B cell (primary cell): ENCODE data around the gene BTBD18. TPM values are rescaled to one million over a fixed set of nuclear protein-coding genes. Genes with fewer than 3 reads are reported as not detected.
A peak's percentile ranks its signal among the peaks of the same experiment; 100 is the strongest.

ENCODE experiments used
- ATAC-seq: fragments of 200-7000 bp; cut with Tn5 transposase; one replicate; pipeline ENCODE4 v1.10.0; 2021; ENCODE audit warnings: low read depth, mild to moderate bottlenecking, moderate number of reproducible peaks, moderate library complexity
- CTCF ChIA-PET: fragments of 350-600 bp; sonication (Branson Sonifier 250); formaldehyde crosslinking; loops from one replicate; lab custom pipeline; 2021; ENCODE audit warnings: antibody characterized with exemption, inconsistent platforms; lab: Charles Lee
- POLR2A ChIA-PET: fragments of 350-600 bp; sonication (Branson Sonifier 250); formaldehyde crosslinking; loops from one replicate; lab custom pipeline; 2021; ENCODE audit warnings: antibody characterized with exemption; lab: Charles Lee
- DNase-seq: peaks from one replicate; pipeline ENCODE4 v3.0.0; 2013
- H2AFZ ChIP-seq: 2 replicates; pipeline ENCODE4 v1.6.1; 2012; ENCODE audit warnings: mild to moderate bottlenecking, low read depth, low read length; ENCODE audit not compliant: insufficient read depth, poor library complexity, severe bottlenecking
- H3K27ac ChIP-seq, 2 donors: 1 replicate in 1 of 2; 2 replicates in 1 of 2; pipeline ENCODE4 v1.5.1; 2012 to 2013; ENCODE audit warnings: low read length in 2 of 2, mild to moderate bottlenecking in 2 of 2, moderate library complexity in 1 of 2
- H3K27me3 ChIP-seq, 4 experiments: fragments of 200-600 bp in 1 of 4; sonication (generic) in 1 of 4; replicated peaks in 1 of 4; 1 replicate in 2 of 4; 2 replicates in 2 of 4; pipeline versions ENCODE4 v1.6.1 to v1.7.0; 2013 to 2016; ENCODE audit warnings: low read length in 3 of 4, mild to moderate bottlenecking in 2 of 4, mixed read lengths in 1 of 4, moderate library complexity in 1 of 4; ENCODE audit not compliant: insufficient read depth in 4 of 4, control insufficient read depth in 3 of 4; ENCODE audit errors: control extremely low read depth in 1 of 4
- H3K36me3 ChIP-seq, 2 experiments: replicated peaks in 1 of 2; 1 replicate in 1 of 2; 2 replicates in 1 of 2; pipeline versions ENCODE4 v1.6.1 to v1.7.1; 2013; ENCODE audit warnings: low read length in 1 of 2; ENCODE audit not compliant: insufficient read depth in 2 of 2, control insufficient read depth in 1 of 2; ENCODE audit errors: control extremely low read depth in 1 of 2, extremely low read depth in 1 of 2
- H3K4me1 ChIP-seq, 2 donors: fragments of 200-600 bp in 1 of 2; sonication (generic) in 1 of 2; 1 replicate in 1 of 2; 2 replicates in 1 of 2; pipeline versions ENCODE4 v1.5.1 to v1.6.1; 2013 to 2017; ENCODE audit warnings: low read length in 2 of 2; ENCODE audit not compliant: control insufficient read depth in 2 of 2, insufficient read depth in 2 of 2
- H3K4me2 ChIP-seq: replicated peaks from 2 replicates; pipeline ENCODE3; 2012; ENCODE audit warnings: mild to moderate bottlenecking, low read depth, low read length; ENCODE audit not compliant: poor library complexity, severe bottlenecking
- H3K4me3 ChIP-seq, 5 experiments: fragments of 200-600 bp in 1 of 5; sonication (generic) in 1 of 5; 1 replicate in 3 of 5; 2 replicates in 2 of 5; pipeline versions ENCODE4 v1.5.1 to v1.7.0; 2011 to 2016; ENCODE audit warnings: low read length in 4 of 5, mild to moderate bottlenecking in 4 of 5, low read depth in 2 of 5, control low read depth in 1 of 5, moderate library complexity in 1 of 5; ENCODE audit not compliant: insufficient read depth in 1 of 5; ENCODE audit errors: control extremely low read depth in 1 of 5, extremely low read depth in 1 of 5
- H3K79me2 ChIP-seq: fragments of 200-600 bp; sonication (generic); one replicate; pipeline ENCODE4 v1.6.0; 2016; ENCODE audit warnings: low read length; ENCODE audit not compliant: control insufficient read depth, insufficient read depth
- H3K9ac ChIP-seq: fragments of 200-600 bp; sonication (generic); 2 replicates; pipeline ENCODE4 v1.6.1; 2017; ENCODE audit warnings: mild to moderate bottlenecking, low read length, moderate library complexity
- H3K9me3 ChIP-seq, 3 donors: one replicate each; pipeline versions ENCODE4 v1.6.1 to v1.7.1; 2013; ENCODE audit warnings: low read length in 2 of 3; ENCODE audit not compliant: control insufficient read depth in 2 of 3, insufficient read depth in 1 of 3; ENCODE audit errors: control extremely low read depth in 1 of 3
- H4K20me1 ChIP-seq: 2 replicates; pipeline ENCODE4 v1.6.0; 2012; ENCODE audit warnings: mild to moderate bottlenecking, low read length; ENCODE audit not compliant: insufficient read depth, control insufficient read depth, poor library complexity, severe bottlenecking
- H3K27ac Mint-ChIP-seq: one replicate; pipeline ENCODE4 v1.8.0; 2021; ENCODE audit warnings: mixed read lengths
- H3K27me3 Mint-ChIP-seq: one replicate; pipeline ENCODE4 v1.8.0; 2021; ENCODE audit warnings: mixed read lengths
- H3K4me1 Mint-ChIP-seq: one replicate; pipeline ENCODE4 v1.8.0; 2021; ENCODE audit warnings: mixed read lengths
- H3K4me3 Mint-ChIP-seq: one replicate; pipeline ENCODE4 v1.8.0; 2021; ENCODE audit warnings: mixed read lengths
- H3K9me3 Mint-ChIP-seq: one replicate; pipeline ENCODE4 v1.8.0; 2022; ENCODE audit warnings: mixed read lengths; ENCODE audit not compliant: insufficient read depth
- CTCF ChIP-seq: fragments of 200-600 bp; IDR thresholded peaks from one replicate; pipeline ENCODE4 v1.8.0; 2022; ENCODE audit warnings: antibody characterized with exemption, mild to moderate bottlenecking
- EZH2 ChIP-seq: IDR thresholded peaks from 2 replicates; pipeline ENCODE4 v1.6.1; 2012; ENCODE audit warnings: borderline replicate concordance, low read depth, mild to moderate bottlenecking, moderate library complexity, low read length; ENCODE audit not compliant: insufficient read depth, poor library complexity, severe bottlenecking
- WGBS: methylation state at CpG from one replicate; pipeline ENCODE4 v1.1.5; 2013; ENCODE audit warnings: missing lambda C conversion rate; ENCODE audit not compliant: insufficient coverage; 5-methylcytosine and 5-hydroxymethylcytosine counted together
- intact Hi-C: fragments of 100-400 bp; cut with micrococcal nuclease; formaldehyde crosslinking; loops from one replicate; pipeline ENCODE4 v1.10.0; 2022
- polyA plus RNA-seq: library from polyadenylated mRNA; depleted of rRNA; stranded (reverse); fragments of >200 nt; gene quantifications from 2 replicates; pipeline ENCODE4 v1.2.3, GENCODE V29; 2012
- total RNA-seq, 2 donors: library from RNA; stranded (reverse); fragments of 120-200 nt in 1 of 2; gene quantifications; 1 replicate in 1 of 2; 2 replicates in 1 of 2; pipeline versions ENCODE4 v1.2.3 to v1.2.4, GENCODE V29; 2013 to 2022

The BTBD18 gene
- total and polyA plus RNA-seq, 2 donors (not counting 1 experiment from before 2014, with no cell fraction given), result not detected

- peak overlapping the region; percentile 99 for H3K4me3 Mint-ChIP-seq
- Histone ChIP-seq H3K4me2 (peak overlapping the region; percentile 80), H3K9ac (peak overlapping the region; percentile 98), H3K27ac (no peak overlapping the region), H3K9me3 (no peaks in the 10 kb centered on the region), H3K36me3 (peaks cover 0 to 4% of the 10 kb centered on the region in 2 experiments), H3K27me3 (no peaks in the 10 kb centered on the region), H3K4me3 (peak overlapping the region in 1 of 5 experiments; percentile 100), H3K79me2 (peaks cover 67% of the 10 kb centered on the region), H4K20me1 (peaks cover 21% of the 10 kb centered on the region), H2AFZ (no peak overlapping the region), H3K4me1 (peaks cover 21 to 28% of the 10 kb centered on the region in 2 donors)
- ChIA-PET CTCF (interaction anchor here (5.0 kb wide), 1 partner anchor 86 kb away, joined by 43 read pairs; no protein-coding TSS in a partner anchor), POLR2A (interaction anchor here (2.6 kb wide), 1 partner anchor 28 kb away, joined by 12 read pairs; the partner anchor contains the start of gene SELENOH)
- intact Hi-C loops, result loop anchor here (2.0 kb wide), 1 partner anchor 379 kb away; the partner anchor contains the start of gene SSRP1
- H3K9me3 Mint-ChIP-seq, result no peaks in the 10 kb centered on the region
- H3K27ac Mint-ChIP-seq, result peak overlapping the region; percentile 1
- TF ChIP-seq EZH2 (no peak), CTCF (no peak)
- peaks cover 42% of the 10 kb centered on the region for H3K4me1 Mint-ChIP-seq
- DNase-seq, result no peak
- no peak for ATAC-seq
- WGBS, result no CpG with 5 or more reads among the region's 2 CpGs
- no peaks in the 10 kb centered on the region for H3K27me3 Mint-ChIP-seq
Observed at GRCh38 chr11:57713835-57714234, 37.8 kb downstream of the BTBD18 start.
